ENCODE measurements around the gene ANKIB1.

Gene ANKIB1

DNA sequence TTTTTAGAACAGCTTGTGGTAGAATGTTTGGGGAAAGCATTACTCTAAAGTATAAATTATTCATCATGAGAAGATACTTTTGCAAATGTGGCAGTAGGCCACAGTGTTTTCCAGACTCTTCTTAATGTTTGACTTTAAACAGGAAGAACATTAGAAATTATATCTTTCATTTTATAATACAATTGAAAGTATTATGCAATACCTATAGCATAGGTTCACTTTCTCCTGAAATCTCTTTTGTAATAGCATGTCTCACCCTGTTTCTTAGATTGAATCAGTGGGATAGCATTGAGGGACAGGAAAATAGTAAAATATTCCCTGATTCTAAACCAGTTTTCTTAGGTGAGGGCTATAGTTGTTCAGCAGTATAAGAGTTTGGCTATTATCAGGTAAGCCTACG is 23.1 kb downstream of the ANKIB1 start:
- no peak for DNase-seq (ENCODE audit: low spot score)

DNA sequence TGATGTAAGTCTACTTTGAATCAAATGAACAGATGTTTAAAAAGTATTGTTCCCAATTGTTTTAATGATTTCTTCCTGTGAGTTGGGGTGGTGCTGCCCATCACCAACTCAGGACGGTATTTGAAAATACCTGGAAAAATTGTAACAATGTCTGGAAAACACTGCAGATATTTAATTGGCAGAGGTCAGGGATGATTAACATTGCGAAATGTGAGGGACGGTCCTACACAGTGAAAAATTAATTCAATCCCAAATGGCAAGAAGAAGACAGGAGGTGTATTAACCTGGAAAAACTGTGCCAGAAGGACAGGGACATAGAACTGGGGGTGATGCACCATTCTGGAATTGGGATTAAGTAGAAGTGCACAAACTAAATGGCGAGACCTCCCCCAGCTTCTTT is 29.6 kb downstream of the ANKIB1 start:
- DNase-seq (ENCODE audit: low spot score), result no peak

DNA sequence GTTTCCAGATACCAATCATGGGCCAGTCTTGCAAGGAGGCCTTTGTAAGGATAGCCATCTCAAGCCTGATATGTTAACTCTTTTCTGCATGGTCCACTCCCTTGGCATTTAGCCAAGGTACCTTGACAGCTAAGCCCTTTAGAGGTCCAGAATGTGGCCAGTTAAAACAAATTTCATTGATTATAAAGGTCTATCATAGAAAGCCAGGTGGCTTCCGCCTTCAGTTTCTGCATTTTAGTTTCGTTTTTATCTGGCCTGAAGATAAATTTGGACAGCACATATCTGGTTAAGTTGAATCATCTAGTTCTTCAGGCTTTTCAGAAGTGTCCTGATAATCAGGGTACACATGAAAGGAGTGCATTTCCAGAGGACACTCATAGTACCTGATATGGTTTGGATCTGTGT is 30.7 kb downstream of the ANKIB1 start:
- no peak for DNase-seq (ENCODE audit: low spot score)

DNA sequence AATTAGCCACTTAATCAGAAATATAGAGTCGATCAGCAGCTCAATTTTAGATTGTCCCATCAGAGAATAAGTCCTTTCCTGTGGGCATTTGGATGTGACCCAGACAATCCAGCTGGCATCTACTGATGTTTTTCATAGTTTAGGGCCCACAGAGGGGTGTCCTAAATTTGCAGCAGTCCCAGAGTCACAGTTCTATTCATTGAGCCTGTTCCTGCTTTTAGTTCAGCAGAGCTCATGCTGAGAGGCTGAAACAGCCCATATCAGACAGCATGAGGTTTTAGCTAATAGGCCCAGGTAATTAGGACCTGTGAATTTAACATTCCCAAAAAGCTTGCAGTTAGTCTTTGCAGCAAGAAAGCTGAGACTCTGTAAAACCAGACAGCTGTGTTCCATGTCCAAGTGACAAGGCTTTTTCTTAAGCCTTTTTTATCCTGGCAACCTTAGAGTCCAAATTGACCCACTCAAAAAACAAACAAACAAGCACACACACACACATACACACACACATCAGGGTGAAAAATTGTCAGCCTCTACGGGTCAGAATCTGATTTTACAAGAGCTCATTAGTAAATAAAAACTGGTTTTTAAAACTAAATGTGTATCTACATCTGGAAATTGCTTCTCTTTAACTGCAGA is 33.7 kb downstream of the ANKIB1 start:
- DNase-seq (ENCODE audit: low spot score), result no peak

DNA sequence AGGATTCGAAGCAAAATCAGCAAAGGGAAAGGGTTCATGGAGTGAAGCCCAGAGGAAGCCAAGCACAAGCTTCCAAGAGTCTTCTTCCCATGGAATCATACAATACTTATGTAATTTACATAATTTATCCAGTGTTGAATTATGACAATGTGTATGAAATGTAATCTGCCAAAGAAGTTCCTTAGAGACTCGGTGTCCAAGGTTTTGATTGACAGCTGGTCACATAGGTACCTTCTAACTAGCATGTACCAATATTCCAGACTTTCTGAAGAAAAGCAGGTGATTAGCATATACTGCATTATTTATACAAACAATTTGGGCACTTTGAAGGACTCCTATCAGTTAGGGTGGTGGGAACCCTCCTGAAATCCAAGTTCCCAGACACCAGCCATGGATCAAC is 35.3 kb downstream of the ANKIB1 start:
- no peak for DNase-seq (ENCODE audit: low spot score)

DNA sequence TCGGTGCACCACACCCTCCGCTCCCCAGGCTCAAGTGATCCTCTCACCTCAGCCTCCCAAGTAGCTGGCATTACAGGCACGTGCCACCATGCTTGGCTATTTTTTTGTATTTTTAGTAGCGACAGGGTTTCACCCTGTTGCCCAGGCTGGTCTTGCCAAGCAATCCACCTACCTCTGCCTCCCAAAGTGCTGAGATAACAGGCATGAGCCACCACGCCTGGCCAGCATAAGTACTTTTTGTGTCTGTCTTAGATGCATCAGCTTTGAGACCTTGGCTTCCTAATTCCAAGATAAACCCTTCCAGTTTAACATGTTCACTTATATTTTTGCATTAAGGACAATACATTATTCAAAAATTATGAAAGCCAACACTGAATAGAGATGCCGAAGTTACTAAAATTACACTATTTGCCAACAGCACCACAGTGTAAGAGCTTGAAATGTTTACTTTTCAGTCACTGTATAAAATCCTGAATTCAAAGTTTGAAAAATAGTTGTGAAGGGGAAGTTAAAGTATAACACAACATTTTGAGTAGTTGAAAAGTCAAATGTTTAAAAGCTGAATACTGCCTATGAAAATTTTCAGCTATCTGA is 36.5 kb downstream of the ANKIB1 start:
- DNase-seq (ENCODE audit: low spot score), result no peak

DNA sequence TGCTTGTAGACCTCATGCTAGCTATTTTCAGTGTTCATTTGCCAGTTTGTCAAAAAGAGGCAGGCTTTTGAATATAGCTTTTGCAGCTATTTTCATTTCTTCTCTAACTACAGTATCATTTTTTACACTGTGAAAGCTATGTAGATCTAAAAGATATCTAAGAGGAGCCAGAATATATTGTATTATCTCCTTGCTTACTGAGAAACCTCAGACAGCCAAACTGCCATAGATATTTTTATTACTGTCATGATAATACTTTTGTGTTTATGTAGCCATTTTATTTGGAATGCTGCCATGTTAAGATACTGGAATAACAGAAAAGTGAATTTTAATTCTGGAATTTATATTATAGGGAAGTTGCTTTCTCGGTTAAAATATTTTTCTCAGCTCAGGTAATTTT is 37.2 kb downstream of the ANKIB1 start:
- DNase-seq (ENCODE audit: low spot score), result no peak

DNA sequence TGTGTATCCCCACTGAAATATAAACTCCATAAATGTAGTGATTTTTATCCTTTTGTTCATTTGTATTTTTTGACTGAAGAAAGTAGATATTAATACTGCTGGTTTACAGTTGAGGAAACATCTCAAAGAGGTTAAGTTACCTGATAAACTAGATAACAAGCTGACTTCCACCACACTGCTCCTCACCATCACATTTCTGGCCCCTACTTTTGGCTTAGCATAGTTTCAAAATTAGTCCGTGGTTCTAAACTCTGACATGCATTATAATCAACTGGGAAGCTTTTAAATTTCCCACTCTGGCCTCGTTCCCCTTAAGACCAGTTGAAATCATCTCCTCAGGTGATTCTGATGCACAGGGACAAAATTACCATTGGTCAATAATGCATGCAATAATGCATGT is 43.5 kb downstream of the ANKIB1 start:
- DNase-seq (ENCODE audit: low spot score), result no peak

DNA sequence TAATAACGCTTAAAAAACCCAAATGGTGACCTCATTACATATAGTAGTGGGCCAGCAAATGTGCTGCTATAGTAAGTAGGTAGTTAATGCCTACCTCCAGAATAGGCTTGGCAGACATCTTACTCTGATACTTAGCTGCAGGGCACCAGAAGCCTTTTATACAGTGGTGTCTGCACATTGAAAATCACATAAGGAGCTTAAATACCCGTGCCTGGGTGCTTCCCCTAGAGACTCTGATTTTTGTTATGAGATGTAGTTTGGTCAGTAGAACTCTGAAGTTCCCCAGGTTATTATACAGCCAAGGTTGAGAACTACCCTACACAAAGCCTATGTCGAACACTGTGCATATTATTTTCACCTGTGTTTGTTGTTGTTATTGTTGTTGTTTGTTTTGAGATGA is 47.2 kb downstream of the ANKIB1 start:
- DNase-seq (ENCODE audit: low spot score), result no peak

DNA sequence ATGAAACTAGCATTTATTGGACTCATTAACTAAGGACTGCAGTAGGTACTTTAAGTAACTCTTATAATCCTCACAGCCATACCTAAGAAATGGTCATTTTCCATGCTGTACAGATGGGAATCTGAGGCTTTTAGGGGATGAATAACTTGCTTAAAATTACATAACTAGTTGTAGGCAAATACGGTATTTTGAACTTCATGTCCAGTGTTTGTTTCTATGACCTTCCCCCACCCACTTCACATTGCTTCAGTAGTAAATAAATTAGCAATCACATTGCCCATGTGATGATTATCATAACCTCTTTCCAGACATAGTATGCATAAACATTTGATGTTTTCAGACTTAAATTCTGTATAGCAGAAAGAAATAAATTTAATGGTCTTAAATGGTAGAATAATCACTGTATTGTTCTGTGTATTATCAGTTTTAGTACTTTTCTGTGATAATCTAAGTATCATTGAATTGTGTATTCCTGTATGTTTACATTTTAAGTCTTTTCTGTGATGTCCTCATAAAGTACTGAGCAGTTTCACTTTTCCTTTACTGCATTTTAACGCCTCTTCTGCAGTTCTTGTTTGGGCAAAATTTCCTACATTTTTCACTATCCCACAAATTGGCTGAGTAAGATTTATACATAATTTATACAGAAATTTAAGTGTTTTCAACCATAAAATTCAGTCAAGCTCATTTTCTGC is 48.3 kb downstream of the ANKIB1 start:
- no peak for DNase-seq (ENCODE audit: low spot score)

DNA sequence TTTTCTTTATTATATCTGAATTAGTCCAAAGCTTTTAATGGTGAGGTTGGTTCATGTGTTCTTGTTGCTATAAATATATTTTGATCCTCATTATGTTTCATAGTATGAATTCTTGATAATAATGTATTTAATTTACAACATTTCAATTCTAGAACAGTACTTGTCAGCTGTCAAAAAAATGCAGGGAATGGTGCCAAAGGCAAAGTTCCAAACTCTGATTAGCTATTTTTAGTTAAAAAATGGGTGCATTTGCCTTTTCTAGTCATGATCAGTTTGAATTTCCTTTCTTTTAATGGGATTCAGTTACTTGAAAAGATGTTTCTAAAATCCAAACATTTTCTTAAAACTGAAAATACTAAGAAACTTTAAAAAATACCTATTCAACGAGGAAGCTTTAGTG is 49.6 kb downstream of the ANKIB1 start:
- DNase-seq (ENCODE audit: low spot score), result no peak

DNA sequence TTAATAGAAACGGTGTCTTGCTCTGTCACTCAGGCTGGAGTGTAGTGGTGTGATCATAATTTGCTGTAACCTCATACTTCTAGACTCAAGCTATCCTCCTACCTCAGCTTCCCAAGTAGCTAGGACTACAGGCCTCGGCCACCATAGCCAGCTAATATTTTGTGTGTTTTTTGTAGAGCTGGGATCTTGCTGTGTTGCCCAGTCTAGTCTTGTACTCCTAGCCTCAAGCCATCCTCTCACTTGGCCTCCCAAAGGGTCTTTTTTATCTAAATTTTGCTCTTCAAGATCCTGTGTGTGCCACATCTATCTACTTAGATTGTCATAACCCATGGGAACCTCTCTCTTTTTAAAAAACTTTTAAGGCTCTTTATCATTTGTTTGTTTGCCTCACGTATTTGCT is 50.5 kb downstream of the ANKIB1 start:
- DNase-seq (ENCODE audit: low spot score), result no peak

DNA sequence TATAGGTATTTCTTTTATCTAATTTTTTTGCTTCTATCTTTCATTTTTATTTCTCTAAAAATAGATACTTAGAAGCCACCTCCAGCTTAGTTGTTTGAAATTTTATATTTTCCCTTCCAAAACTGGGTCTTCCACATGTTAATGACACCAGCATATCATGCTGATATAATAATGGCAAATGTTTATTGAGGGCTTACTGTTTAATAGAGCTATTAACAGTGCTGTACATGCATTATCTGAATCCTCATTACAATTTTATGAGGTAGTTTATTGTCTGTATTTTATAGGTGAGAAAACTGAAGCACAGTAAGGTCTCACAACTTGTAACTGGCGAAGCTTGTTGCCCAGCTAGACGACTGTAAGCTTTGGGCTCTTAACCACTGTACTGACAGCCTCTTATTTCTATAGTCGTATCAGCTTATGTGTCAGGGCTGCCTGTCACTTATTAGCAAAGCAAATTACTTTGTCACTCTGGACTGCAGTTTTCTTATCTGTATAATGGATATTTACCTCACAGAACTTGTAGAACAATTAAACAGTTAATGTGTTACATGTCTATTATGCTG is 51.2 kb downstream of the ANKIB1 start:
- DNase-seq (ENCODE audit: low spot score), result no peak

DNA sequence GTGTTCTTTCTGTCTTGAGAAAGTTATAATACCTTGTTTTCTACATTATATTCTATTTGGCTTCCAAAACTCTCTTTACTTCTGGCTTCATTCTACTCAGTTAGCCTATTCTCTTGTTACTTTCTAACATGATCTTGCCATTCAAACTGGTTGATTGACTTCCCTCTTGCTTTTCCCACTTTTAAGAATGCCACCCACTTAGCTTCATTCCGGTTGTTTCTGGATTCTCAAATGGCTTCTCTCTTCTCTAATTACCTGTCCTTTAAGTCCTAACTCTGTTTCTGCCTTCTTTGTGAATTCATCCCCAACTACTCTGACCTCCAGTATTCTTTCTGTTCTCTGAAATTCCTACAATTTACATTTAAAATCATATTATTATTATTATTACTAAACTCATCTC is 52.0 kb downstream of the ANKIB1 start:
- no peak for DNase-seq (ENCODE audit: low spot score)

DNA sequence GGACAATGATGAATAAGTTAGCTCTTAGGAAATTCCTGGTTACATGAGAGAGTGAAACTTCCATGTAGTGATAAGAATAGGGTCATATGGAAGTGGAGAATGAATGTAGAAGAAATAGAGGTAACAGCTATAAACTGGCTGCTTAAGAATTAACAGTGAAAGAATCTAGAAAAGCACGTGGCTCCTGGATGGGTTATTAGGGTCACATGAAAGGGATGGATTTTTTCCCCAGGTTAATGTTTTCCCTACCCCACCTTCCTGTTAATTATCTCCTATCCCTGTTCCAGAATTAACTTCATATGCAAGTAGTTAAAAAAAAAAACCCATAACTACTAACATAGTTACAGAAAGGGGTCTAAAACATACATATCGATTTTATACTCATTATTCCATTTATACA is 58.0 kb downstream of the ANKIB1 start:
- DNase-seq (ENCODE audit: low spot score), result no peak

DNA sequence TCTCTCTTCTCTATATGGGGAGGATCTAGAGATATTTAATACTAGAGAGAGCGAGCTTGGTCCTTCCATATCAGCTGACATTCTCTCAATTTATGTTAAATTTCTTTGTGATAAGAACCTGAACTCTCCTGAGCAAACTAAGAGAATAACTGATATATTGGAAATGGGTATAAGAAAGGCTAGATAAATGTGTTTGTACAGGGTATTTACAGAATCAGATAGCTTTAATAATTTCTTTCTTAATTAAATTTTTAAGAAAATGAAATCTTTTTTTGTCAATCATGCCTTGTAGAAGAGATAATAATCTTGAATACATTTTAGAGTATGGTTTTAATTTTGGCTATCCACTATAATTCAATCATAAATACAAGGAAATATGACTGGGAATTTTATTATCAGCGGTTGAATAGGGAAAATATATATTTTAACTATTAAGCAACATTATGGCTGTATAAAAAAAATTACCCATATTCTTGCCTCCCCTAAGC is 58.7 kb downstream of the ANKIB1 start:
- no peak for DNase-seq (ENCODE audit: low spot score)

DNA sequence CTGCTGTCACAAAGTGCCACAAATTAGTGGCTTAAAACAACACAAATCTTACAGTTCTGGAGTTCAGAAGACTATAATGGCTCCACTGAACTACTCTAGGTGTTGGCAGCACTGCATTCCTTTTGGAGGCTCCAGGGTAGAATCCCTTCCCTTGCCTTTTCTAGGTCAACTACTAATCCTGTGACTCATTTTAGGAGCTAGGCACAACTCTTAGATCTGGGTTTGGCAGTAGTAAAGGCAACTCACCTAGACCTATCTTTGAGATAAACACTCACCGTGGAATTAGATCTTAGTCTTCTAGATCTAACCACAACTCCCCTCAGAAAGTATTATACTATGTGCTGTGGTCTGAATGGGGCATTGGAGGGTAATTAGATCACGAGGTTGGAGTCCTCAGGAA is 60.4 kb downstream of the ANKIB1 start:
- DNase-seq (ENCODE audit: low spot score), result no peak

DNA sequence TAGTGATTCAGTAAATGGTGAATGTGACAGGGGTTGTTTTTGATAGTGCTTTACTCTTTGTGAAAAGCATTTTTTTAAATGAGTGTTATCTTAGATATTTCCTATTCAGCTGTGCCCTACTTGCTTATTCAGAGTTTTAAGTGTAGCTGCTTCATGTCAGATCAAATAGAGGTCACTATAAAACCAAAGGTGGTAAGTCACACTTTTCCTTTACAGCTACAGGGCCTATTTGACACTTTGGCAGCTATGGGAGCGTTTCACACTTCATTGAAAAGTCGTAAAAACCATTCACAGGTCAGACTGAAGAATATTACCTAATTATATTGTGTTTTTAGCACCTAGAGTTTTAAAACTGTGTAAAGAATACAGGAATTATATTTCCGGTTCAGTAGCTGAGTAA is 67.3 kb downstream of the ANKIB1 start:
- no peak for DNase-seq (ENCODE audit: low spot score)

DNA sequence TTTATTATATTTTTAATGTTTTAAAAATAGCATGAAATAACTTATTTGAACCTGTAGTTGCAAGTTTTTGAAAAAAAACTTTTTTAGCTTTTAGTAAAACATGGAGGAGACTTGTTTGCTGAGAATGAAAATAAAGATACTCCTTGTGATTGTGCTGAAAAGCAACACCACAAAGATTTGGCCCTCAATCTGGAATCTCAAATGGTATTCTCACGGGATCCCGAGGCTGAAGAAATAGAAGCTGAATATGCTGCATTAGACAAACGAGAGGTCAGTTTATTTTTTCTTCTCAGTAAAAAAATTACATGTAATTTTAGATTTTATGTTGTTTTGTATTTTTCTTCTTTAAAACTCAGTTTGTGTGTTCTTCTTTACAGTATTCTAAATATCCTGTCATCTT is 73.5 kb downstream of the ANKIB1 start:
- DNase-seq (ENCODE audit: low spot score), result no peak

DNA sequence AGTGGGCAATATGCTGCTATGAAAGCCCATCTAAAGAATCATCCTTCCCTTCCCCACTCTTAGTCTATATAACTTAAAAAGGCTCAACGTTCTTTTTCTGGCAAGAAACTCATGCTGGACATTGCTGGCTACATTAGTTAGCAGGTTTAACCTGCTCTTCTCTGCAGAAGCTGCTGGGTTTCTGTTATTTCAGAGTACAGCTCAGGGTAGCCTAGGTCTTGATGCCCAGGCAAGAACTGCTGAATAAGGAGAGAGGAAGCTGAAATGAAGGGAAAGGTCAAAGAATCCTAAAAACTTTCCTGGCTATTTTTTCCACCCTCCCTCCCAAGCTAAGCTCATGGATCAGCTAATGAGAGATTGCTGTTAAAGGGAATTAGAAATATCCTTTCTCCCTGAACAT is 79.4 kb downstream of the ANKIB1 start:
- no peak for DNase-seq (ENCODE audit: low spot score)

DNA sequence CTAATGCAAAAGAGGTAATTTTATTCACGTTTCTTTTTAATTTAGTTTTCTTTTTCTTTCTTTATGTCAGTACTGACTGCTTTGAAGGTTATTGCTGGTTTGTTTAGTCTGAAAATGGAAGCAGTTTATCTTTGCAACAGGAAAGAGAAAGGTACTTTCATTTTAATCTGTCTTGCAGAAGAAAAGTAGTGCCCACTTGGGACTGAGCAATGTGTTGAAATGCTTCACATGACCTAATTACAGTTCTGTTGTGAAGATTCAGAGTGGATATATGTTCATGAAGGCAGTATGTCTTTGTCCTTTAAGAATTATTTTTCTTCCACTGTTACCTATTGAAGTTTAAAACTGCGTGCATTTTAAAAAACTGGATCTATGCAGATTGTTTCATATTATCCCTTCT is 80.1 kb downstream of the ANKIB1 start:
- no peak for DNase-seq (ENCODE audit: low spot score)

DNA sequence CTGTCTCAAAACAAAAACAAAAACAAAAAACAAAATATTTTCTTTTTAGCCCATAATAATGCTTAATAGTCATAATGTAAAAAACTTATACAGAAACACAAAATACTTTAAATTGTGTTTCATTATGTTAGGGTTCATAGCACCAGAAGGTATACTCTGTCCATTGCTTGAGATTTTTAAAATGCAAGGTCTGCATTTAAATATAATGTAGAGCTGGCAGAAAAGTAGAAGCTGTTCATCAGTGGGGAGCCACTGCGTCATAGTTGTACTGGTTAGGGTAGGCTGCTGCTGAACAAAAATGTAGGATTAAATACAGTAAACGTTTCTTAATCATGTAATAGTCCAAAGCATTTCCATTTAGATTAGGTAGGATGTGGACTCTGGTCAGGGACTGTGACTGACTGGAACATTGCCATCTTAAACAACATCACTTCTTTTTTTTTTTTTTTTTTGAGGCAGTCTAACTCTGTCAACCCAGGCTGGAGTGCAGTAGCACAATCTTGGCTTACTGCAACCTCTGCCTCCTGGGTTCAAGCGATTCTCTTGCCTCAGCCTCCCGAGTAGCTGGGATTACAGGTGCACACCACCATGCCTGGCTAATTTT is 85.2 kb downstream of the ANKIB1 start:
- DNase-seq (ENCODE audit: low spot score), result no peak

DNA sequence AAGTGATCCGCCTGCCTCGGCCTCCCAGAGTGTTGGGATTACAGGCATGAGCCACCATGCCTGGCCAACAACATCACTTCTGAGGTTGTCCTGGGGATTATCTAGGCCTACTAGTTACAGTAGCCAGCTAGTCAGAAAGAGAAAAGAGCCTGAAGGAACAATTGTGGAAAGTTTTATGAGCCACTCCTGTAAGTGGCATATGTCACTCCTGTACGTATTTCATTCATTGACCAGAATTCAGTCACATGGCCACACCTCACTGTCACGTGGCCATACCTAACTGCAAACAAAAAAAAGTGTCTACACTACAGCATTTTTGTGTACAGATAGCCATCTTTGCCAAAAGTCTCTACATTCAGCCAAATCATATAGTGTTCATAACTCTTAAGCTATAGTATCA is 85.7 kb downstream of the ANKIB1 start:
- DNase-seq (ENCODE audit: low spot score), result no peak

All from left forelimb (tissue), 1 donor.